GM12801 (cell line): ENCODE measurements around the gene LRCOL1.

Experiments
- TF ChIP-seq, protein P1 (sequence below): IDR thresholded peaks from one replicate; pipeline ENCODE4 v1.5.1; 2011; ENCODE audit warnings: control low read depth; ENCODE audit not compliant: insufficient read length; ENCODE audit errors: extremely low read depth

The LRCOL1 gene

GRCh38 chr12:132603240-132604150 is 6.9 kb downstream of the LRCOL1 start:
- TF ChIP-seq, protein P1, sequence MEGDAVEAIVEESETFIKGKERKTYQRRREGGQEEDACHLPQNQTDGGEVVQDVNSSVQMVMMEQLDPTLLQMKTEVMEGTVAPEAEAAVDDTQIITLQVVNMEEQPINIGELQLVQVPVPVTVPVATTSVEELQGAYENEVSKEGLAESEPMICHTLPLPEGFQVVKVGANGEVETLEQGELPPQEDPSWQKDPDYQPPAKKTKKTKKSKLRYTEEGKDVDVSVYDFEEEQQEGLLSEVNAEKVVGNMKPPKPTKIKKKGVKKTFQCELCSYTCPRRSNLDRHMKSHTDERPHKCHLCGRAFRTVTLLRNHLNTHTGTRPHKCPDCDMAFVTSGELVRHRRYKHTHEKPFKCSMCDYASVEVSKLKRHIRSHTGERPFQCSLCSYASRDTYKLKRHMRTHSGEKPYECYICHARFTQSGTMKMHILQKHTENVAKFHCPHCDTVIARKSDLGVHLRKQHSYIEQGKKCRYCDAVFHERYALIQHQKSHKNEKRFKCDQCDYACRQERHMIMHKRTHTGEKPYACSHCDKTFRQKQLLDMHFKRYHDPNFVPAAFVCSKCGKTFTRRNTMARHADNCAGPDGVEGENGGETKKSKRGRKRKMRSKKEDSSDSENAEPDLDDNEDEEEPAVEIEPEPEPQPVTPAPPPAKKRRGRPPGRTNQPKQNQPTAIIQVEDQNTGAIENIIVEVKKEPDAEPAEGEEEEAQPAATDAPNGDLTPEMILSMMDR, result no peak

DNA sequence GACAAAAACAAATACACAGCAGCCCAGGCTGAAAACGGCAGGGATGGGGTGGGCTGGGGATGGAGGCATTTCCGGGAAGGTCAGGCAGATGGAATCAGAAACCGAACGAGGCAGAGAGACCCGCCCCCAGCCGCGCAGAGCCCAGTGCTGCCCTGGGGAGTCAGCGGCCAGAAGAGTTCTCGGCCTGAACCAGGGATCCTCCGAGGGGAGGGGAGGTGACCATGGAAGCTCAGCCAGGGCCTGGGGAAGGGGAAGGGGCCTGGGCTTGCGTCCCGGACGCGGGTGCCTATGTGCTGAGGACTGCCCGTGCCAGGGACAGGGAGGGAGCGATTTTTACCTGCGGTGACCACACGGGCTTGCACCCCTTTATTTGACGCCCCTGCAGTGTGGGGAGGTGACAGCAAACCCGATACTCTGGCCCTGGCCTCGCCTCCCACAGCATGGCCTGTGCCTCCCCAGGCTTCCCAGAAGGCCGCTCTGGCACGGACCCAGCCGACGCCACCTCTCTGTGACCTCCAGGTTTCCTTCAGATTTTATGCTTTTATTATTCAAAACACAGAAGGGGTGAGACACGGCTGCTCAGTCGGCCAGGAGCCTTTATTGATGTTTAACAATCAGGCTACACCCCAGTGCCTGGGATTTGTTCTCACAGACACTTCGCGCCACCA is 7.7 kb downstream of the LRCOL1 start:
- TF ChIP-seq, protein P1, result no peak

GRCh38 chr12:132601171-132601883 is 9.1 kb downstream of the LRCOL1 start:
- TF ChIP-seq, protein P1, result no peak

DNA sequence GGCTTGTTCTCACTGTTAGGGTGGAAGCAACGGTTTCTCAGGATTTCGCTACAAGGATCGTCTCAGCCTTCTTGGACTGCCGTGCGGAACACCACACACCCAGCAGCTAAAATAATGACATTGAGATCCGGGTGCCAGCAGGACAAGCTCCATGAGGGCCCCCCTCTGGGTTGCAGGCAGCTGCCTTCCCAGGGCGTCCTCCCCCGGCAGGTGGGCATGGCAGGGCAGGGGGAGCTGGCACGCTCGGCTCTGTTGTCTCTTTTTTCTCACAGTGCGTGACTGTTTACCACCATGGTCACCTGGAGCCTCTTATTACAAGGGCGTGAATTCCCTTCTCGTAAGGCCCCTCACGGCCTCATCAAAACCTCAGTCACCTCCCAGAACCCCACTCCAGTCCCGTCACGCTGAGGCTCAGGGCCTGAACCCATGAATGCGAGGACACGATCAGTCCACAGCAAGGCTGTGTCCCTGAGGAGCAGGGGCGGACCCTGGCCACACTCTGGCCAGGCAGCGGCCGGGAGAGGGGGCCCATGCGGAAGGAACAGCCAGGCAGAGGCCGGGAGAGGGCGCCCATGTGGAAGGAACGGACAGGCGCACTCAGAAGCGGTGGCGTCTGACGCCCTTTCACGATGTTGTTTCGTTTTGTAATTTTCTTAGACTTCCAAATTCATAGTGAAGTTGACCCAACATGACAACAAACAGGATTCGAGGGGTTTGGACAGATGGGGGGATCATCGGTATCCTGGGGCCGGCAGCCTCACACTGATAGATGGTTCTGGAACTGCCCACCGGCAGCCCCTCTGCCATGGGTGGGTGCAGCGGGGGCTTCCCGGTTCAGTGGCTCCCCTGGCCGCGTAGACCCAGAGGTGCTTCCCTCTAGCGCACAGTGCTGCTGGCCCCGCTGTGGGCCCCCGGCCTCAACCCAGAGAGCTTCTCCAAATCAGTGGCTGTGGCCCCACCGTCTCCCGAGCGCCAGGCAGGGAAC is 10.0 kb downstream of the LRCOL1 start:
- TF ChIP-seq, protein P1, result no peak

DNA sequence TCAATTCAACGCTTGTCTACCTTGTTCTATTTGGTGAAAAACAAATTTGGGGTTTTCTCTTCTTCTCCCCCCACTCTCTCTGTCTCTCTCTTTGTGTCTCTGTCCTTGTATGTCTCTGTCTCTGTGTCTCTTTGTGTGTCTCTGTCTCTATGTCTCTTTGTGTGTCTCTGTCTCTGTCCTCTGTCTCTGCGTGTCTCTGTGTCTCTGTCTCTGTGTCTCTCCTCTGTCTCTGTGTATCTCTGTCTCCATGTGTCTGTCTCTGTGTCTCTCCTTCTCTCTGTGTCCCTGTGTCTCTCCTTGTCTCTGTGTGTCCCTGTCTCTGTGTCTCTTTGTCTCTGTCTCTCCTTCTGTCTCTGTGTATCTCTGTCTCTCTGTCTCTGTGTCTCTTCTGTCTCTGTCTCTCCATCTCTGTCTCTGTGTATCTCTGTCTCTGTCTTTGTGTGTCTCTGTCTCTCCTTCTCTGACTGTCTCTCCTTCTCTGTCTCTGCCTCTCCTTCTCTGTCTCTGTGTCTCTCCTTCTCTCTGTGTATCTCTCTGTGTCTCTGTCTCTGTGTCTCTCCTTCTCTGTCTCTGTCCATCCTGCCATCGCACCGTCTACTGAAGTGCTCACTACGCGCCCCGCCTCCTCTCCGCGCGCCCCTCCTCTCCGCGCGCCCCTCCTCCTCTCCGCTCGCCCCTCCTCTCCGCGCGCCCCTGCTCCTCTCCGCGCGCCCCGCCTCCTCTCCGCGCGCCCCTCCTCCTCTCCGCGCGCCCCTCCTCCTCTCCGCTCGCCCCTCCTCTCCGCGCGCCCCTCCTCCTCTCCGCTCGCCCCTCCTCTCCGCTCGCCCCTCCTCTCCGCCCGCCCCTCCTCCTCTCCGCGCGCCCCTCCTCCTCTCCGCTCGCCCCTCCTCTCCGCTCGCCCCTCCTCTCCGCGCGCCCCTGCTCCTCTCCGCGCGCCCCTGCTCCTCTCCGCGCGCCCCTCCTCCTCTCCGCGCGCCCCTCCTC is 12.8 kb downstream of the LRCOL1 start:
- TF ChIP-seq, protein P1, result no peak

DNA sequence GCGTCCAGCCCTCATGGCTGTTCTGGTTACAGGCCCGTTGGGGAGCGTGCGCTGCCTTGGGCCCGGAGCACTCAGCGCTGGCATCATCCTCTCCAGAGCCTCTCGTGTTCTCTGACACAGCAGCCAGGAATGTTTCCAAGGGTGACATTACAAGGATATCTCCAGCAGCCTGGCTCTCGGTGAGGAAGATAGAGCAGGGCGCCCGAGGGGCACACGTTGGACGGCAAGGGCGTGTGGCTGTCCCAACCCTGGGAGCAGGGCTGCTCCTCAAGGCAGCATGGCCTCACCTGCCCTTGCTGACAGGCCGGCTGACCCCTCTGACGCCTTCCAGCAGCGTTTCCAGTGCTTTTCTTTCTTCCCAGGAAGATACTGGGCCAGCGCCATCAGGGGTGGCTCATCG is 14.4 kb downstream of the LRCOL1 start:
- TF ChIP-seq, protein P1, result no peak
